RCC 7860 (cell line): ENCODE data around the gene RAB4A.
A peak's percentile ranks its signal among the peaks of the same experiment; 100 is the strongest.
"Not testable (repeated sequence)": the region's sequence is repeated elsewhere in the genome, so short reads cannot be mapped to it uniquely, and the experiment has no call there.

Experiments used
- DNase-seq: peaks from one replicate; pipeline ENCODE4 v3.0.0-alpha.2; 2015; ENCODE audit warnings: low spot score
- FAIRE-seq: peaks from 2 replicates; lab custom pipeline; 2012; peaks lifted over from hg19 to GRCh38; lab: Jason Lieb, UNC

The RAB4A gene

DNA sequence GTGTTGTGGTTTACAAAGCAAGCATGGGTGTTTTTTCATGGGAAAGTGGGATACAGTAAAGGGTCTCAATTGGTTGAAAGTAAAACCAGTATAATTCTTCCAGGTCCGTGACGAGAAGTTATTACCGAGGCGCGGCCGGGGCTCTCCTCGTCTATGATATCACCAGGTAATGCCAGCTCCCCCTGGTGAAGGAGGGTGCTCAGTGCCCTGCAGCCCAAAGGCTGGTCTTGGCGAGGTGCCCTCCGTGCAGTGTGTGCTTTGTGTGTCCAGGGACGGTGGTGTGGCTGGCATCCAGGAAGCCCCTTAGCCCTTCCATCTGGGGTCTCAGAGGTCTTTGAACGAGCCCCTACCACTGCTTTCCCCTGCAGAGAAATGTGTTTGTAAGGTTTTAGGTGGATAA is 24.8 kb downstream of the RAB4A start:
- FAIRE-seq (no peak), DNase-seq (no peak)

DNA sequence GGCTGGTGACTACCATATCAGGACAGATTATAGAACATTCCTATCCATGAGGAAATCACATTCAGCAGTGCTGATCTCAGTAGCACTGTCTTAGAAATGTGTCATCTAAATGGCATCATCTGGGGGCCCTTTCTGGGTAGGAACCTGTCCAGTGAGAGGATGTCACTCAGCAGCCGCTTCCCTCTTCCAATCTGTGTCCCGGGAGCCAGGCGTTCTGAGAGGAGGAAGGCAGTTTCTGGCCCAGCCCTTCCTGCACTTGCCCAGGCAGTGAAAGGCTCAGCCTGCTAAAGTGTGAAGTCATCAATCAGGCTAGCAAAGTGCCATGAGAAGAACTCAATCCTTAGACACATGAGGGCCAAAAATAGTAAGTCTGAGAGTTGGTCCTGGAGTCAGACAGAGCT is 25.6 kb downstream of the RAB4A start:
- DNase-seq (peak; percentile 37), FAIRE-seq (no peak)

- DNase-seq (no peak), FAIRE-seq (no peak)
Observed at GRCh38 chr1:229297746-229298145, 26.8 kb downstream of the RAB4A start.

DNA sequence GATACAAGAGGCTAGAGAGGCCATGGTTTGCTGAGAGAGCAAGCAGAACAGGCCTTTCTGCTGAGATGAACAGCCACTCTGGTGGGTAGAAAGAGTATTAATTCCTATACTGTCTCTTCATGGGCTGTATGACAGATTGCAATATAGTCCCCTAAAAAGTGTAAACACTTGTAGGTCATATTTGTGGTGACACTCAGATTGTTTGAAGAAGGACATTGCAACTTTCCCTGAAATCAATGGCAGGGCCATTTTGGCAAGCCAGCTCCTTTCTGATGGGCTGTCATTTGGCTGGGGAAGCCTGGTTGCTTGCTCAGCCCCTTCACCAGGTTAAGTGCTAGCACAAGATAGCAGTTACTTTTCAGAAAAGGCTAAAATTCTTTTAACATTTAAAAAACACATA is 27.5 kb downstream of the RAB4A start:
- no peak for FAIRE-seq
- DNase-seq: no peak

DNA sequence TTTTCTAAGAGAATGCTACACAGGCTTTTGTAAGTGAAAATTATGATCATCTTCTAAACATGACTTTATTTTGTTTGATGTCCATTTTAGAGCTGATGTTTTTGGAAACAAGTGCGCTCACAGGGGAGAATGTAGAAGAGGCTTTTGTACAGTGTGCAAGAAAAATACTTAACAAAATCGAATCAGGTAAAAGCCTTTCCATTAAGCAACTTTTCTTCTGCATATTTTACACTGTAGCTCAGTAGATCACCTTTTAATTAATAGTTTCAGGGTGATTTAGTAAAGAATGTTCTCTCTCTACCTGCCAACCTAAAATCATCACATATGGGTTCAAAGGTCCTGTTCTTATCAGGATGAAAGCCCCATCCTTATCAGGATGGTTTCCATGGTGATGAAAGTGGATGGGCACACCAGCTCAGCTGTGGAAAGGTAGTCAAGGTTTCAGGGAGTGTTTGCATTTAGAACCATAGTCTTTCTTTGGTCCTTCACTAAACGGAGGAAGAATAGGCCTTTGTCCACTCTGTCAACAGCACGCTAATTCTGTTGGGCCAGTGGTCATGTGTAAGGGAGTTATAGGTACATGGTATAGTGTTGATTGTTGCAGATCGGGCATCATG is 28.1 kb downstream of the RAB4A start:
- no peak for DNase-seq
- no peak for FAIRE-seq

- DNase-seq (no peak), FAIRE-seq (no peak)
Observed at GRCh38 chr1:229300099-229300757, 29.3 kb downstream of the RAB4A start.

DNA sequence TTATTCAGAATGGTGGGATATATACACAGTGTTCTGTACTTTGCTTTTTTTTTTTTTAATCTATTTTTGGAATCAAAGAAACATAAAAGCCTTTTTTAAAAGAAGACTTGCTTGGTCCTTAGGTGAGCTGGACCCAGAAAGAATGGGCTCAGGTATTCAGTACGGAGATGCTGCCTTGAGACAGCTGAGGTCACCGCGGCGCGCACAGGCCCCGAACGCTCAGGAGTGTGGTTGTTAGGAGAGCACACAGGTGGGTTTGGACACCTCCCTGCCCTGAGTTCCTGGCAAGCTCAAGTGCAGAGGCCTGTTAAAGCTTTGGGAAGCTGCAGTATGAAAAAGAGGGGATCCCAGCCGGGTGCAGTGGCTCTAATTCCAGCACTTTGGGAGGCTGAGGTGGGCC is 31.8 kb downstream of the RAB4A start:
- DNase-seq: no peak
- FAIRE-seq: no peak

DNA sequence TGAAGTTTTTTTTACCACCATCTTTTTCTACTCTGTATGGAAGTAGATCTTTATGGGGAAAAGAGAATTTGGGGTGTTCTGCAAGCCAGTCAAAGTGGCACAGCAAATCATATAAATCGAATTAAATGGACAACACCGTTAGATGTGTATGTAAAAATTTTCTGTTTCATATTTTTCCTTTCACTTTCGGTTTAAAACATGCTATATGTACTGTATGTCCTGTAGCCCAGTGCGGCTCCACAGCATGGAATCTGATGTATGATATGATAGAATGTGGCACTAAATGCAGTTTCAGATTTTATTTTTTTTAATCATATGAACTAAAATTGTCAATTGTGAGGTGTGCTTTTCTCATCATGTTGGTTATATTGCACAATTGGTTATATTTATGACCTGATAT is 32.9 kb downstream of the RAB4A start:
- DNase-seq (no peak), FAIRE-seq (no peak)

- FAIRE-seq (no peak), DNase-seq (no peak)
Observed at GRCh38 chr1:229305392-229305791, 34.5 kb downstream of the RAB4A start.

GRCh38 chr1:229309074-229309473 is 38.2 kb downstream of the RAB4A start:
- FAIRE-seq: no peak

DNA sequence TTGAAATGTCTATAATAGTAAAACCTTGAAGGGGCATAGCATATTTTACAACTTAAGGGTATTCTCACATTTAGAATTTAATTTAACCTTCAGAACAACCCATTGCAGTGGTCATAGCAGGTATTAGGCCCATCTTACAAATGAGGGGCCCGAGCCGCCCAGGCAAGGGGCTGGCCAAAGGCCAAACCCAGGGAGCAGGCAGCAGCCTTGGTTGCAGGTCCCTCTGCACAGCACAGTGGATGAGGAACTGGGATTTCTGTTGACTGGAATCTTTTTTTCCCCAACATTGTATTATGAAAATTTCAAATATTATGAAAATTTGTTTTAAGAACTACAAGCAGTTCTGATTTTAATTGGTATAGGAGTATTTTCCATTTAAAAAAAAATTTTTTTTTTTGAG is 38.8 kb downstream of the RAB4A start:
- FAIRE-seq (no peak), DNase-seq (no peak)

More at GRCh38 chr1:229309074-229309473, 38.2 kb downstream of the RAB4A start:
- no peak for DNase-seq

DNA sequence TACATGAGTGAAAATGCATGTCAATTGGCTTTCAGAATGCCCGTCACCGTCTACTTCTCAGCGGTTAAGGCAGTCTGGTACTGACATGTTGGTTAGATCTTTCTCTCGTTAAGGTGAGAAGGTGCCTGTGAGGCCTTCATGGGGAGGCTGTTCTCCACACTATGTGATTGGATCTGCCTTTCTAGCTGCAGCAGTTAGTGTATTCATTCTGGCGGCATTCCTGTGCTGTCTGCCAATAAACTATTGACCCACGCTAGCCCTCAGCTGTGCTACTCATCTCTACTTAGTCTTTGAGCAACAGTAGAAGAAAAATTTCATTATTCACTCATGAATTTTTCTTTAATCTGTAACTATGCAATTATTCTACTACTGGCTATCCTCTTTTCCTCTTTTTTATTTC is 39.9 kb downstream of the RAB4A start:
- DNase-seq (no peak), FAIRE-seq (no peak)

DNA sequence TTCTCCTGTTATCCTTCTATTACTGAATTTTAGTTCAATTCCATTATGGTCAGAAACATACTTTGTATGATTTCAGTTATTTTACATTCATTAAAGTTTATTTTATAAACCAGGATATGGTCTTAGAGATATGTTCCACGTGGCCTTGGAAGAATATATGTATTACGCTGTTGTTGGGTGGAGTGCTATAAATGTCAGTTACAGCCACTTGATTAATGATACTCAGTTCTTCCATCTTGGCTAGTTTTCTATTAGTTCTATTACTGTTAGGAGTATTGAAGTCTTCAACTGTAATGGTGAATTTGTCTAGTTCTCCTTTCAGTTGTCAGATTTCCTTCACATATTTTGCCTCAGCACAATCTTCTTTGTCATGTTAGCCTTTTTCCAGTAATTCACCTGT is 45.3 kb downstream of the RAB4A start:
- DNase-seq: no peak
- FAIRE-seq: no peak

DNA sequence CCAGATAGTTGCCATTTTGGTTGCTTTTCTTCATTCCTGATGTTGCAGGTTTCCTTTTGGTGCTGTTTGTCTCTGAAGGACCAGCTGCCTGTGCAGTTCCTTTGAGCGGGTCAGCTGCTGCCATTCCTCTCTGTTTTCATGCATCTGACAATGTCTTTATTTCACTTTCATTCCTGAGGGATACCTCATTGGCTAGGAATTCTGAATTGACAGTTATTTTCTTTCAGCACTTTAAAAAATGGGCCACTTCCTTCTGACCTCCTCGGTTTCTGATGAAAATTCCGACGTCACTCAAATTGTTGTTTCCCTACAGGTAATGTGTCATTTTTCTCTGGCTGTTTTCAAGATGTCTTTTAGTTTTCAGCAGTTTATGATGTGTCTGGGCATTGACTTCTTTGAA is 47.1 kb downstream of the RAB4A start:
- no peak for DNase-seq
- FAIRE-seq: no peak

- DNase-seq (no peak), FAIRE-seq (no peak)
Observed at GRCh38 chr1:229319487-229319886, 48.6 kb downstream of the RAB4A start.

DNA sequence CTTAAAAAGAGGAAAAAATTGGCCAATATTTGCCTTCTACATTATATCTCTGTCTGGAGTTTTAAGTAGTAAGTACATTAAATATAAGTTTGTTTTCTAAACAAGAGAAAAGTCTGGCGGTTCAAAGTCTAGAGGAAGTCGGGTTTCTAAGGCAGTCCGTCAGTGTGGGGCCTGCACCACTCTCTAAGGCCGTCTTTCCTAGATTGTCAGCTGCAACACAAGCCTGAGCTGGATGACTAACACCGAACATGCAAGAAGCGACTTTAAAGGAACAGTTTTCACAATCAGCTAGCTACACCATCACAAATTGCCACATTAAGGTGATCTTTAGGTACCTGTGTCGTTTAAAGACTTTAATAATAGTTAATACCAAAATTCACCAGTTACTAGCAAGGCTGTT is 52.3 kb downstream of the RAB4A start:
- FAIRE-seq (no peak), DNase-seq (no peak)

DNA sequence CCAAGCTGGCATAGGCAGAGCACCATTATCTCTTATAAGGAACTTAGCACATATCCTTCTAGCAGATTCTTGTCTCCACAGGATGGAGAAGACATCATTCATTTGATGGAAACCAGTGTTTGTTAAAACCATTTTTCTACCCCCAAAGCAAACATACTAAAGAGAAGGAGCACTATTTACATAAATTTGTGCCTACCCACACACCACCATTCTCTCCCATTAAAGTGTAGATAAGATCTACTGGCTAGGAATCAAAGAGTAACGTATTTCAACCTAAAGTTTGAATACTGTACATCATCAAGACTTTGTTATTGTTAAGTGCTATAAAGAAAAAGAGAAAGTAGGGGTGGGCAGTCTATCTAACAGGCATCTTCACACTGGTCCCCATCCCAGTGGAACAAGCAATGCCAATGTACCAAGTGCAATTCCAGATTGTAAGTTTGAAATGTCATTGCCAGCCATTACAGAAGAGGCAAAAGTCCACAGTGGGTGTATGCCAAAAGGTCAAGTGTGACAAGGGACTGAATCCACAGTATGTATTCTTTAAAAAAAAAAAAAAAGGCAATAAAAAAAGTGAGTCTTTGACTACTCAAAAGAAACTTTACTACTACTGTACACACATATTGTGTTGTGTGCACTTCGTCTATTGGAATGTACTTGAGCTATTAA is 53.1 kb downstream of the RAB4A start:
- FAIRE-seq (no peak), DNase-seq (no peak)

DNA sequence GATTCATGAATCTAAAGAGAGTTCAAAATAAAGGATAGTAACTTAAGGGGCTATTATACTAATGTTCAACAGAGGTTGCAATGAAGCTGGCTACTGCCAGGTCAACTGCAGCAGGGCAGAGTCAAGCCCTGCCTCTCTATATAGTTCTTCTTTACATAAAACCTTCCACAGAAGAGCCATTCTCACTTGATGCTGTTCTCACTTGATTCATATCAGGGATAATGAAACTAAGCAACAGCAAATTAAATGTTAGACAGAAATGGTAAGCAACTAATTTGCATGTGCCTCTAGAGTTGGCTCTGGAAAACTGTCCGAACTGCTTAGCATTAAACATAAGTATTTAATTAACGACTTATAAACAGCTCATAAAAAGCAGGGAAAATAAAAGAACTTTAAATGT is 54.5 kb downstream of the RAB4A start:
- no peak for FAIRE-seq

GRCh38 chr1:229325853-229326487 is 55.1 kb downstream of the RAB4A start:
- DNase-seq: no peak
- no peak for FAIRE-seq

More for the DNA sequence above, 54.5 kb downstream of the RAB4A start:
- DNase-seq: no peak

GRCh38 chr1:229326601-229327000 is 55.7 kb downstream of the RAB4A start:
- FAIRE-seq: no peak
- no peak for DNase-seq

- not testable (repeated sequence) for DNase-seq, FAIRE-seq
Observed at GRCh38 chr1:229327765-229328164, 56.9 kb downstream of the RAB4A start.
